ENCODE results near the gene CENPA.
"Not testable (repeated sequence)": the region's sequence is repeated elsewhere in the genome, so short reads cannot be mapped to it uniquely, and the experiment has no call there.

GRCh38 chr2:26749787-26750420 is 36.0 kb upstream of the CENPA start:
- not testable (repeated sequence) for TF ChIP-seq CTCF (IDR thresholded peaks at IDR 0.05; ENCODE audit: low read depth, low read length); POLR2A (IDR thresholded peaks at IDR 0.05; ENCODE audit: extremely low read depth, insufficient read length); MAX (IDR thresholded peaks at IDR 0.05; ENCODE audit: low read depth, low read length); MYC (IDR thresholded peaks at IDR 0.05; ENCODE audit: low read depth, low read length)

Measured in NB4 (cell line).